T-helper 1 cell (primary cell): ENCODE data around the gene SPCS3.
"Not testable (repeated sequence)": the region's sequence is repeated elsewhere in the genome, so short reads cannot be mapped to it uniquely, and the experiment has no call there.

Source experiments
- DNase-seq, 5 donors: peaks; one replicate each; pipeline ENCODE4 v3.0.0-alpha.2; 2012 to 2020
- total RNA-seq, 4 donors: gene quantifications; one replicate each; lab custom pipeline; 2026; lab: John Stamatoyannopoulos, UW

SPCS3 gene
- total RNA-seq = 153 to 287 (median 216) reads per million in 4 donors

DNA sequence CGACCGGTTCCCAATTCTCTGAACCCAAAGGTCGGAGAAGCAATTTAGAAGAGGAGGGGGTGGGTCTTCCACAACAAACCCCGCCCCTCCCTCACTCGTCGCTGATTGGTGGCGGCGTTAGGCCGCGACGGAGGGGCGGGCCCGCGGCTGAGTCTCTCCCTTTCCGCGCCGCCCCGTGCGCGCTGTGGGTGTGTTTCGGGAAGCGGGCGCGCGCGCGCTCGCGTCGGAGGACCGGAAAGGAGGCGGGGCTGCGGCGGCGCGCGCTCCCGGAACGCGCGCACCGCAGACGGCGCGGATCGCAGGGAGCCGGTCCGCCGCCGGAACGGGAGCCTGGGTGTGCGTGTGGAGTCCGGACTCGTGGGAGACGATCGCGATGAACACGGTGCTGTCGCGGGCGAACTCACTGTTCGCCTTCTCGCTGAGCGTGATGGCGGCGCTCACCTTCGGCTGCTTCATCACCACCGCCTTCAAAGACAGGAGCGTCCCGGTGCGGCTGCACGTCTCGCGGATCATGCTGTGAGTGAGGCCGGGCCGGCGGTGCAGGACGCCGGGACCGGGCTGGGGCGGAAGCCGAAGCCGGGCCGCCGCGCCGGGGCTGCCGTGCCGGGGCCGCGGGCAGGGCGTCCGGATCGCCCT, at the start of gene SPCS3:
Gene SPCS3 (plus strand): TSS at position 263 of the 636 bp plus-strand sequence. CDS start 111 bp downstream, at position 374.
- DNase-seq = peak; percentile 90 to 96 (median 93)

DNA sequence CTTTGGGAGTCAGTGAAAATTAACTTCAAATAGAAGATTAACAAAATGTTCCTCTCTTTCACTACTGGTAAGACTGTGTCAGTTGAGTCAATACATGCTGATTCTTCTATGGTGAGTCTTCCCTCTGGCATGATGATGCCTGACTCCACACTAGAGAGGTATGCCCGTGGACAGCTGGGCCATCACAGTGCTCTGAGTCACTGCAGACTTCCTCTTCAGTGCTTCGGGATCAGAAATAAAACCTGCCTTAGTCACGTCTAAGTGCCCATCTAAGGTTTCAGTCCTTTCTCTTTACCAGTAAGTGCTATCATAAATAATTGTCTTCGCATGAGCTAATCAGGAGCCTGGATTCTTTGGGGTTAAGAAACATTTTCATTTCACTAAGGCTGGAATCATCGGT, 49.1 kb upstream of the SPCS3 start:
- no peak for DNase-seq

DNA sequence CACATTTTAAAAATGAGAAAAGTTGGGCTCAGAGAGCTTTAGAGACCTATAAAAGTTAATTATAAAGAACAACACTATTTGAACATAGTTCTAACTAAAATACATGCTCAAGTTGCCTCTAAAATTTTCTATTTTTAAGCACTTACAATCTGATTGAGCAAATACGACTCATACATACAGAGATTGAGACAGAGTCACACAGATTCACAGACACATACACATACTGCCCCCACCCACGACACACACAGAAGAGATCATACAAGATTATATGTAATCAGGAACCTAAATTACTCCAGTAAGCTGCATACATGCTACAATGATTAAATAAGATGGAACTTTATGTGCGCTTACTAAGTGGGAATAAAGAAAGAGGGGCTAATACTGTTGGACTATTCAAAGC, 48.0 kb upstream of the SPCS3 start:
- no peak for DNase-seq

DNA sequence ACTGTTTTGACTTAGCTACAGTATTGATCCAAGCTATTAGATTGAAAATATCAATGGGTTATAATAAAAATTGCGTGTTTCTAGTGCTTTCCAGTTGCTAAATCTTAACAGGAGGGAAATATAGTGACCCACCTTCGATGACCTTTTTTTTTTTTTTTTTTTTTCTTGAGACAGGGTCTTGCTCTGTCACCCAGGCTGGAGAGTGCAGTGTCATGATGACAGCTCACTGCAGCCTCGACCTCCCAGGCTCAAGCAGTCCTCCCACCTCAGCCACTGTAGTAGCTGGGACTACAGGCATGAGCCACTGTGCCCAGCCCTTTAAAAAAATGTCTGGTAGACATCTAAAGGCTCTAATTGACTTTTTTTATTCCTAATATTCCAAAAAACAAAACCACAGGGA, 47.0 kb upstream of the SPCS3 start:
- no peak for DNase-seq

DNA sequence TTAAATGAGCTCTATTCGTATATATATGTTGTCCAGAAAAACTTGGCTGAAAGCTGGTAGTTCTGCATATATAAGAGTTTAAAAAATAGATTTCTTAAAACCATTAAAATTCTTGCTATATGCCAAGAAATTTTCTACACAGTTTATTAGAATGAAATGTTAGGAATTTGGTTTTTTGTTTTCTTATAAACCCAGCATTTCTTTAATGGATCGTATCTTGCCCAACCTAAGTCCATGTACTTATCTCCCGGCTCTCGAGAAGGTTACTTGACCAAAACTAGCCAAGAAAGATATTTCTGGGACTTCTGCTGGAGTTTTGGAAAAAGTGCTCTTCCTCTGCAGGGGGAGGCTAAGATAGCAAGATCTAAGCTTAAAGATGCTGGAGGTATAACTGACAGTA, 46.0 kb upstream of the SPCS3 start:
- DNase-seq = no peak

DNA sequence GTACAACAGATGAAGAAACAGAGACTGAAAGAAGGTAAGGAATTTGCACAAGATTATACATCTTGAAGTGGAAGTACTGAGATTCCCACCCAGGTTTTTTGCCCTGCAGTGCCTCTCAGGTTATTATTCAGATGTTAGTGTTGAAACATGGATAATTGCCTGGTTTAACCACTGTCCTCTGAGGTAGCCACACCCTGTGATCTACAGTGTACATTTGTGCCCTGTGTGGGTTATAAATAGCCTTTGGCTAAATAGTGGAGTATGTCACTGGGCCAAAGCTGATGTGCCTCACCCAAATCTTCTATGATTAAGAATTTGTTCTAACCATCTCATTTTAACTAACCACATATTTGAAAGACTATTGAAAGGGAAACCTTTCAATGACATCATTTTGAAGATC, 45.3 kb upstream of the SPCS3 start:
- no peak for DNase-seq

DNA sequence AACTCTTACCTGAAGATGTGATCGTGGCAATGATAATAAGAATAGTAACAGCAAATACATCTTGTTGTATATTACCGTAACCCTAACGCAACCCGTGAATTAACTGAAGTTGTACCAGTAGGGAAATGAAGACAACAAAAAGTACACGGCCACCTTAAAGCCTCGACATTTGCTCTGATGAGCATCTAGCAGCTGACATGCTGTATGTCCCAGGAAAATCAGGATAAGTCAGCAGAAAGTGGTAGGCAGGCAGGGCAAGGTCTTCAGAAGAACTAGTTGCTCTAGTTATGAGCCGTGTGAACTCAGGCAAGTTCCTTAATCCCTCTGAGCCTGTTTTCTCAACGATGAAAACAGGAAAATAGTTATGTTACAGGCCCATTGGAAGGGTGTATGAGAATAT, 43.1 kb upstream of the SPCS3 start:
- no peak for DNase-seq

DNA sequence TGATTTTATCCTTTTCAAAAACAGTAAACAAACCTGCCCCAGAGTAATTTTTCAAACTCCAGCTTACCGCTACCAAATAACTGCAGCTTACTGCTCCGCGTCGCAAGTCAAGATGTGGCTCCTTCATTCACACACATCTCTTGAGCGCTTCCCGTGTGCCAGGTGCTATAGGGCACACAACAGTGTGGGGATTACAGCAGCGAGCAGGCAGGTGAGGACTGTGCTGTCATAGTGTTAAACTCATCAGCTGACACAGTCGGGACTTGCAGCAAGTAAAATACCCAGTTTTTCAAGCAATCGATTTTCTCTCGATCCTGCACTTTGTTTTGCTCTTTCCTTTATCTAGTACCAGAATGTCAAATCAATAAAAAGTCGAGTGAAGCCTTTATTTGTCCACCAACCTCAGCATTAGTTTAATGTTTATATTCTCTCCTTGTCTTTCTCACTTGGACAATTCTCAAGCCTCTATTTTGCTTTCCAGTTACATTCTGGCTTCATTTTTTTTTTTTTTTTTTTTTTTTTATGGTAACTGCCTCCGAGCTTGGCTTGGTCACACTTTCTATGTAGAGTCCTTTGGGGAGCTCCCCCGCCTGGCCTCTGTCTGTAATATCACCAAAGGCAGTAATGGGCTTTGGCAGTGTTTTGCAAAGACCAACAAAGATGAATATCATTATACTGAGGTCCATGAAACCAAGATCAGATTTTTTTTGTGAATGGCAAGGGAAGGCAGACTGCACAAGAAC, 42.4 kb upstream of the SPCS3 start:
- no peak for DNase-seq

DNA sequence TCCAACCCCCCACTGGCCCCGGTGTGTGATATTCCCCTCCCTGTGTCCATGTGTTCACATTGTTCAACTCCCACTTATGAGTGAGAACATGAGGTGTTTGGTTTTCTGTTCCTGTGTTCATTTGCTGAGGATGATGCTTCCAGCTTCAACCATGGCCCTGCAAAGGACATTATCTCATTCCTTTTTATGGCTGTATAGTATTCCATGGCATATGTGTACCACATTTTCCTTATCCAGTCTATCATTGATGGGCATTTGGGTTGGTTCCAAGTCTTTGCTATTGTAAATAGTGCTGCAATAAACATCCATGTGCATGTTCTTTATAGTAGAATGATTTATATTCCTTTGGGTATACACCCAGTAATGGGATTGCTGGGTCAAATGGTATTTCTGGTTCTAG, 40.2 kb upstream of the SPCS3 start:
- not testable (repeated sequence) for DNase-seq

DNA sequence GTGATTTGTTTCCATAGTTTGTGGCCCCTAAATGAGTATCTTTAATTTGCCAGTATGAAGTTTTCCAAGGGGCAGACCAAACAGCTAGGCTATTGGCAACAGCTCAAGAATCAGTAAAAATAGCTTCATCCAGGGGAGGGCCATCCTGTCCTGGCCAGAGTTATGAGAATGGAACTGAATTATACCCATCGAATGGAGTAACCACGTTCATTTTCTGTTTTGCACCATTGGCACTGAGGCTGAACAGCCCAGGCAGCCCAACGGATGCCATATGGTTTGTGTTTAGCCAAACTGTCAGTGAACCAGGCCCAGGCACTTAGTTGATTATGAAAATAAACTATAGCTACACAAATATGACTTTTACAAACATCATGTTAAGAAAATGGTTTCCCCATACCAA, 33.0 kb upstream of the SPCS3 start:
- DNase-seq = no peak

DNA sequence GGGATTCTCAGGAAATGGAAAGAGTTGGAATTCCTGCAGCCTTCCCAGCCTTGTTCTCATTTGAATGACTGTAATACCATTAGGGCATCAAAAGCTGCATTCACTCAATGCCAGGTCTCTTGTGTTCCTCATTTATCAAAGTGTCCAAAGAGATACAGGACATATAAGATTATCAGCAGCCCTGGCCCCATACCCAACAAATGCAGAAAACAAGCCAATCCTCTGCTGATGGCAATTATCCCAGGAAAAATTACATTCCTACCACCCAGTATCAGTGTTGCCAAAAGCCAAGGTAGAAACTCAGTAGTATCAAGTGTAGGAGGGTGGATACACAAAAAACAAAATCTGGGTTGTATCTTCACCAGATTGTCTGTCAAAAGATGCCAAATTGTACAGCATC, 32.2 kb upstream of the SPCS3 start:
- no peak for DNase-seq

DNA sequence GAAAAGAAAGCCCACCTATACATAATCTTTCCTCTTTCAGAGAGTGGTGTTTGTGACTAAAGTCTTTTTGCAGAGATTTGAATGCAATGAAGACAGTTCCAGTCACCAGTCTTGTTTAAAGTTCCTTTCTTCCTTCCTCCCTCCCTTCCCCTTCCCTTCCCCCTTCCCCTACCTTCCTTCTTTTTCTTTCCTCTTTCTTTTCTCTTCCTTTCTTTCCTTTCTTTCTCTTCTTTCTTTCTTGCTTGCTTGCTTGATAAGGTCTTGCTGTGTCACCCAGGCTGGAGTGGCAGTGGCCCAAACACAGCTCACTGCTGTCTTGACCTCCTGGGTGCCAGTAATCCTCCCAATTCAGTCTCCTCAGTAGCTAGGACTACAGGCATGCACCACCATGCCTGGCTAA, 31.7 kb upstream of the SPCS3 start:
- no peak for DNase-seq

DNA sequence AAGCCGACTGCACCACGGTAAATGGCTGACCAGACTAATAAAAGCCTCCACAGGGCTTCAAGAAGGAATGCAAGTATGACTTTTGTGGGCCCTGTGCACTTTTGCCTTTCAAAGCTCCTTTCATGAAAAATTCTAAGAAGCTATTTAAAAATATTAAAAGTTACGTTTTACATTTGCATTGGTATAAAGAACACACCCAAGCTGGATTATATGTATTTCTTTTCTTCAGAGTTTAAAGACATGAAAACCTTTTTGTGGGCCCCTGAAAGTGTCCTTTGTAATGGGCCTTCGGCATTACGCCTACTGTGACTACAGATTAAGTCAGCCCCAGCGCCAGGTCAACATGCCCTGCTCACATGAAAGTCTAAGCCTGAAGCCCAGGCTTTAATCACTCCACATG, 30.2 kb upstream of the SPCS3 start:
- DNase-seq = no peak

DNA sequence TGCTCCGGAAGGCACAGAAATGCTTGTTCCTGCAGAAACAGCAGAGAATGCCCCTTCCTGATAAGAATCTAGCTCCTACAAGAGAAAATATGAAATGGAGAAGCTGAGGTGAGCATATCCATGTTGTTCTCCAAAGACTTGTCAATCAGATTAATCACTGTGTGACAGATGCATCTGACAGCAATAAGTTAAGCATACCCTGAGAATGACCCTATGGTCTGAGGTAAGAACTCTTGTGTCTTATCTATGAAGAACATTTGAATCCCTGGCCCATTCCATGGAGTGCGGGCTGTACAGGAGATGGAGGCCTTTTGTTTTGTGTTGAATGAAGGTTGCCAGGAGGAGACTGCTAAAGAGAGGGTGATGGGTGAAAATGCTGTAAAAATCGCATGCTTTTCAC, 29.2 kb upstream of the SPCS3 start:
- no peak for DNase-seq

DNA sequence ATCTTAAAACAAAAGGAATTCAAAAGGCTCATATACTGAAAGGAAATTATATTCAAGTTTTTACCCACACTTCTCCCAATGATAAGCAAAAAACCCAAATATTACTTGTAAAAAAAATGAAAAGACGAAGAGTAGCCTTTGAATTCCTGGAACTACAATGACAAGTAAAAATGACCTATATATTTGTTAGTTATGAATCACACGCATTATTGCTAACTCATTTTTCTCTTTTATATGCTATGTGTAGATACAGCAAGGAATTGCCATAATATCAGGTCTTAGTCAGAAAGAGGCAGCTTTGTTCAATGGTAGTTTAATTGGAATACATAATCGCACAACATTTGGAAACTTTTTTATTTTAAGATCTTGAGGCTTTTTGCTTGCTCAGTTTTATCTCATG, 28.0 kb upstream of the SPCS3 start:
- DNase-seq = no peak

DNA sequence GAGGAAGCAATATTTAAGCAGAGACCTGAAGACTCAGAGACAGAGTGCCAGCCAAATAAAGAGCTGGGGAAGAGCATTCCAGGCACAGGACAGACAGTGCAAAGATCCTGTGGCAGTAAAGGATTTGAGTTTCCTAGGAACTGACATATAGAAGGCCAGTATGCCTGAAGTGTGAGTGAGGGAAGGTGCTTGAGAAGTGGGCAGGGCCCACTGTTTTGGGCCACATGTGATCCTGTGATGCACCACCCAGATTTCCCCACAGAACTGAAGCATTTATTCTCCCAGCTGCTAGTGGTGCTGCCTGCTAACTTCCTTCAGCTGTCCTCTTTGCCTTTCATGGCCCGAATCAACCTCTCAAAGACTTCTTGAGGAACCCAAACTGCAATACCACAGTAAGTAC, 26.8 kb upstream of the SPCS3 start:
- no peak for DNase-seq

DNA sequence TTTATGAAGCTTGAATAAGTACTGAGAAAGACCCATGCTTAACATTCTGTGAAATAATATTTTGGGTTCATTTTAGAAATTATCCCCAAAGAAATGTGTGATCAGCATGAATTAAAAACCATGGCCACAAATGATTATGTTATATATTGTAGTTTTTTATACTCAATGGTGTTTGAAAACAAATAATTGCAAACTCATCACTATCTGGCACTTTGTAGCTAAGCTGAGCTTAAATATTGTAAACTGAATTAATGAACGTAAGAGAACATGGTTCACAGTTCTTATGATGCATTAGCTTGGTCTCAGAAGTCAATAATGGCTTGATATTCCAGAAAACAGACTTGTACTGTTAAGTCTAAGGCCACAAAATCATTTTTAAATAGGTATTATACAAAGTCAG, 26.1 kb upstream of the SPCS3 start:
- no peak for DNase-seq

DNA sequence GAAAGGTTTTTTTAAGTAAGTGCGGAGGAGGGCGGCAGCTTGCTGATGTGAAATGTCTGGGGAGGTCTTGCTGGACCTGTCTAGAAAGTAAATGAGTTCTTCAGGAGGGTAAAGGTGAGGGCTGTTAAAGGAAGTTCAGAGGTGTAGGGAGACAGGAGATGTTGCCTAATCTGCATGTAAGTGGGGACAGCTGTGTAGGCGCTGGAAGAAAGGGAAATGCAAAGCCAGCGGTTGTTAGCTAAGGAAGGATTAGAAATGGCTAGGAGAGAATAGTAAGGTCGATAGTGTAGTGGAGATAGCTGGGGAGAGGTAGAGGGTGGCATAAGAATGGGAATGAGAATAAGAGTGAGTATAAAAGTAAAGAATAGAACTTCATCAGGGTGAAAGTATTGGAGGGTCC, 23.9 kb upstream of the SPCS3 start:
- not testable (repeated sequence) for DNase-seq

DNA sequence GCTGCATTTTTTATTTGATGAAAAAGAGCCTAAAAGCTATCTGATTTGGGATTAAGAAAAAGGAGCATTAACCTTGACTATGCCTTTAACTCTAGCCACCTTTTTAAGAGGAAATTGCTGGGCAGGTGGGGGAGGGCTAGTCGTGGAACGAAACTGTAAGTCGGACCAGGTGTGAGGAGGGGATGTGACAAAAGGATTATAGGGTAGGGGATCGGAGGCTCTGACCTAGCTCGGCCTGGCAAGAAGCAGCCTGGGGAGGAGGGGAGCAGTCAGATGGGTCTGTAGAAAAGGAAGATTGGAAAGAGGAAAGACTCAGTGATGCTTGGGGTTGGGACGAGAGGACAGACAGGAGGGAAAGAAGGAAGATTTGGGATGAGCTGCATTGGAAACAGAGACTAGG, 21.1 kb upstream of the SPCS3 start:
- no peak for DNase-seq

DNA sequence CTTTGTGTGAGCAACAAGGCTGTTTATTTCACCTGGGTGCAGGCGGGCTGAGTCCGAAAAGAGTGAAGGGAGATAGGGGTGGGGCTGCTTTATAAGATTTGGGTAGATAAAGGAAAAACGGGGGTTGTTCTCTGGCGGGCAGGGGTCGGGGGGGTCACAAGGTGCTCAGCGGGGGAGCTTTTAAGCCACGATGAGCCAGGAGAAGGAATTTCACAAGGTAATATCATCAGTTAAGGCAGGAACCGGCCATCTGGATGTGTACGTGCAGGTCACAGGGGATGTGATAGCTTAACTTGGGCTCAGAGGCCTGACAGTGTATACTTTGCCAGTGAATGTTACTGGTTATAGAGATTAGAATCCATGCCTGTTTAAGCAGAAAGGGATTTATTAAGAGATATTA, 19.7 kb upstream of the SPCS3 start:
- no peak for DNase-seq

DNA sequence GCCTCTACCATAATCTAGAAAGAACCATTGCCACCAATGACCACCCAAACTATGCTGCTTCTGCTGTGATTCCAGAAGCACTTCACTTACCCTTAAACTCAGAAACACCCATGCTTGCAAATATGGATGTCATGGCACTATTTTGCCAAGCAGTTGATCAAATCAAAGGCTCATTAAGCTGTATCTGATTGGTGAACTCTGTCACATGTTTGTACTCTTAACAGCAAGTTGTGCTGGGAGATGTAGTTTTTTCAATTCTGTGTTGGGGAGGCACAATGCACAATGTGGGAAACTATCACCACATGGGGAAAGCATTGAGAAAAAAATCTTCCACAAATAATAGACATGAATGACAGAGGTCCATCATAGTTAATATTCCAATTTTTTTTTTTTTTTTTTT, 19.2 kb upstream of the SPCS3 start:
- no peak for DNase-seq

DNA sequence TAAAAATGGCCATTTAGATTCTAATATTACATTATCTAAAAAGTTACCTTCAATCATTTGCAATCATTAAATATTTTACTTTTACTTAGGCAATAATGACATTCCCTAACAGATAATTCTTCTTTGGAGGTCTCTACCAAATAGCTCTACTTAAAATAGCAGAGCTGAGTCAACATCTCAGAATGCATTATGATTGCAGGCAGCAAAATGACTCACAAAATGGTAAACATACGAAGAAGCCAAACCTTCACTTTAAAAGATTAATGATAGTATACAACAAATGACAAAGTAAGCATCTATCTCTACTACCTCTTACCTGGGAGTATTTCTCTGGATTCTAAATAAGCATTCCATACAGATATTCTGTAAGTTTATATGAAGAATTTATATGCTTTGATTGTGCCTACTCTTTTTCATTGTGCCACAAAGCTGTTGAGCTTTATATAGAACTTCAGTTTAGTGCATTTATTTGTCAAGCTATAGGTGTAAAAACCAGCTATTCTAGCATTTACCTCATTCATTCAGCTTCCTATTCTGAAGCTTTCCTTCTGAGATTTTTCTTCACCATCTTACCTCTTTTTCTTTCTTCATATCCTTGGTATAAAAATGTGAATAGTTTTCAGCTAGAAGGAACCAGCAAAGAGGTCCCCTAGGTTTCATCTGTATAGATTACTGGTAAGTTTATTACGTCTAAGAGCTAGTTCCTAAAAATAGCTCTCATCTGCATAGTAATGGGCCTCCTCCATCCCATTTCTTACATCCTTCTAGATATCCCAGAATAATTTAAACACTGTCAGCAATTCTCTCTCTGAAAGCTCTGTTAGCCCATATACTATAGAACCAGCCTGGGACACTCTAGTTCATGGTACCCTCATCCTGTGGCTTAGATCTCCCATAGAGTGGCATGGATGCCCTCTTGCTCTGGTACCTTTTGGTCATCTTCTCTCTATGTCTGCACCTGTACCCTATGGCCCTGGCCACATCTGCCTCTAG, 17.2 kb upstream of the SPCS3 start:
- no peak for DNase-seq

DNA sequence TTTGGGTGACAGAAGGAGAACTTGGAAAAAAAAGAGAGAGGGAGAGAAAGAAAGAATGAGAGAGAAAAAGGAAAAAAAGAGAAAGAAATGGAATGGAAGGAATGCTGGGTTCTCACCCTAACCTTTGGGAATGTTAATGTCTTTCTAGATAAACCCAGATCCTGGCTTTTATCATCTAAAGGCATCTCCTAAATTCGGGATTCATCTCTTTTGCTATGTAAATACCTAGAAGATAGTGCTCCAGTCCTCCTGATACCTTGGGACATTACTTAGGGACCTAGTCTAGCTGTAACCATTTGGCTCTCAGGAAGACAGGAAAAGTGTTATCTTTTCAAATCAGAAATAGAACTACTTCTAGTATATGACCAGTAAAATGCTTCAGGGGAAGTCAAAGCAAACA, 15.8 kb upstream of the SPCS3 start:
- DNase-seq = no peak
